ENCODE measurements around the gene ELAVL3. TPM values are rescaled to one million over a fixed set of nuclear protein-coding genes. Genes with fewer than 3 reads are reported as not detected.
A peak's percentile ranks its signal among the peaks of the same experiment; 100 is the strongest.

ELAVL3 gene
- total RNA-seq, 1 experiment from 2014 or later: 1.2 TPM

- Histone ChIP-seq H4K91ac (ENCODE audit: insufficient read length, low read depth, low read length) (no peak within 1 kb of the TSS), H3K56ac (ENCODE audit: insufficient read length, low read depth, low read length) (no peak within 1 kb of the TSS), H4K5ac (ENCODE audit: insufficient read length, low read depth, low read length) (no peak within 1 kb of the TSS), H2AFZ (ENCODE audit: low read length) (peak within 1 kb of the TSS; percentile 95), H3K27me3 (ENCODE audit: insufficient read depth, low read length) (no peaks in the 10 kb centered on the region), H2BK120ac (ENCODE audit: low read depth, low read length, poor library complexity, severe bottlenecking) (no peak within 1 kb of the TSS), H2BK5ac (ENCODE audit: insufficient read length, low read length) (no peak within 1 kb of the TSS), H3K23me2 (ENCODE audit: insufficient read length, low read depth, low read length, poor library complexity, severe bottlenecking) (peaks cover 7% of the 10 kb centered on the region), H3K4ac (ENCODE audit: low read depth, low read length) (no peak within 1 kb of the TSS), H3K79me2 (ENCODE audit: insufficient read depth, low read length) (no peaks in the 10 kb centered on the region), H4K8ac (replicated peaks; ENCODE audit: insufficient read length, low read depth, low read length) (no peak within 1 kb of the TSS), H3K4me1 (ENCODE audit: insufficient read depth, low read length) (no peaks in the 10 kb centered on the region; the same call in 1 of the 2 replicates), H2BK12ac (ENCODE audit: insufficient read length, low read depth, low read length) (no peak within 1 kb of the TSS), H3K9ac (ENCODE audit: extremely low read depth, insufficient read length, low read length) (peak within 1 kb of the TSS; percentile 83), H3K27ac (ENCODE audit: insufficient read length, low read depth, low read length) (peak within 1 kb of the TSS; percentile 30), H3K9me3 (ENCODE audit: control insufficient read depth, low read depth, low read length) (no peaks in the 10 kb centered on the region), H3K14ac (ENCODE audit: insufficient read depth, low read length) (peak within 1 kb of the TSS; percentile 97), H2BK20ac (ENCODE audit: low read depth, low read length, poor library complexity, severe bottlenecking) (no peak within 1 kb of the TSS), H4K20me1 (ENCODE audit: control insufficient read depth, insufficient read depth, insufficient read length) (no peaks in the 10 kb centered on the region), H3K4me2 (ENCODE audit: insufficient read depth, insufficient read length, low read length) (peak within 1 kb of the TSS; percentile 86), H2AK5ac (ENCODE audit: insufficient read length, low read length) (no peak within 1 kb of the TSS), H3K23ac (ENCODE audit: insufficient read length, low read depth, low read length) (no peak within 1 kb of the TSS), H2BK15ac (ENCODE audit: low read depth, low read length) (peak within 1 kb of the TSS; percentile 100; the same call in 1 of the 2 replicates), H3K18ac (ENCODE audit: insufficient read length, low read depth, low read length) (peak within 1 kb of the TSS; percentile 99), H3T11ph (ENCODE audit: low read length) (no peak within 1 kb of the TSS), H3K79me1 (ENCODE audit: insufficient read depth, low read depth, low read length, poor library complexity, severe bottlenecking) (no peaks in the 10 kb centered on the region)
- Mint-ChIP-seq H3K4me1 (peaks cover 7 to 13% of the 10 kb centered on the region in 2 experiments), H3K27me3 (ENCODE audit: low read depth) (peaks cover 8% of the 10 kb centered on the region), H3K4me3 (peak within 1 kb of the TSS; percentile 83 to 91), H3K27ac (peak within 1 kb of the TSS; percentile 33 to 88 (median 81); a peak in 6 of 7 replicates), H3K36me3 (ENCODE audit: insufficient read depth in 1 of 3, low read depth in 3 of 3) (peaks cover 0 to 4% (median 0%) of the 10 kb centered on the region in 3 experiments; a peak in 1 of 7 replicates), H3K9me3 (no peaks in the 10 kb centered on the region)
- TF ChIP-seq, protein P1, sequence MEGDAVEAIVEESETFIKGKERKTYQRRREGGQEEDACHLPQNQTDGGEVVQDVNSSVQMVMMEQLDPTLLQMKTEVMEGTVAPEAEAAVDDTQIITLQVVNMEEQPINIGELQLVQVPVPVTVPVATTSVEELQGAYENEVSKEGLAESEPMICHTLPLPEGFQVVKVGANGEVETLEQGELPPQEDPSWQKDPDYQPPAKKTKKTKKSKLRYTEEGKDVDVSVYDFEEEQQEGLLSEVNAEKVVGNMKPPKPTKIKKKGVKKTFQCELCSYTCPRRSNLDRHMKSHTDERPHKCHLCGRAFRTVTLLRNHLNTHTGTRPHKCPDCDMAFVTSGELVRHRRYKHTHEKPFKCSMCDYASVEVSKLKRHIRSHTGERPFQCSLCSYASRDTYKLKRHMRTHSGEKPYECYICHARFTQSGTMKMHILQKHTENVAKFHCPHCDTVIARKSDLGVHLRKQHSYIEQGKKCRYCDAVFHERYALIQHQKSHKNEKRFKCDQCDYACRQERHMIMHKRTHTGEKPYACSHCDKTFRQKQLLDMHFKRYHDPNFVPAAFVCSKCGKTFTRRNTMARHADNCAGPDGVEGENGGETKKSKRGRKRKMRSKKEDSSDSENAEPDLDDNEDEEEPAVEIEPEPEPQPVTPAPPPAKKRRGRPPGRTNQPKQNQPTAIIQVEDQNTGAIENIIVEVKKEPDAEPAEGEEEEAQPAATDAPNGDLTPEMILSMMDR (conservative IDR thresholded peaks at IDR 0.05): no peak
- no CpG with 5 or more reads among the region's 47 CpGs for WGBS (ENCODE audit: extremely low coverage, insufficient read length, low lambda C conversion rate)
- DNase-seq: peak; percentile 99
Measured at GRCh38 chr19:11528551-11529341, 47.9 kb upstream of the ELAVL3 start, which contains the start of gene ECSIT. ECSIT (minus strand) TSS chr19:11529134; CDS start chr19:11519170, 9,964 bp downstream.
